CD4-positive, alpha-beta T cell treated with Interferon alpha-2 for 1 hour (primary cell): ENCODE data around the gene HIRA.
"Not testable (repeated sequence)": the region's sequence is repeated elsewhere in the genome, so short reads cannot be mapped to it uniquely, and the experiment has no call there.

ENCODE experiments used
- DNase-seq, 2 donors: peaks; one replicate each; pipeline ENCODE4 v3.0.0-alpha.2; 2020 to 2022

HIRA gene

GRCh38 chr22:19382240-19382639 is 49.3 kb downstream of the HIRA start:
- DNase-seq: no peak

DNA sequence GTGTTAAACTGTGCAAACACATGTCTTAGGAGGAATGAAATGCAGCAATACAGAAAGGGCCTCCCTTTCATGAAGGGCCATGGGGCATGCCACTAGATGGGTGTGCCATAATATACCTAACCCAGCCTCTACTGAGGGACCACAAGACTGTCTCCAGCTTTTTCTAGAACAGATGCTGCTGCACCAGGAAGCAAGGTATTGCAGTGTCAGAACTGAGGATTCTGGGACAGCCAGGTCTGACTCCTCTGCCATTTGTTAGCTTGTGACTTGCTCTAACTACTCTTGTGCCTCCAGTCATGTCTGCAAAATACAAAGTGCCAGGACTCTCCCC is 53.2 kb downstream of the HIRA start:
- no peak for DNase-seq

DNA sequence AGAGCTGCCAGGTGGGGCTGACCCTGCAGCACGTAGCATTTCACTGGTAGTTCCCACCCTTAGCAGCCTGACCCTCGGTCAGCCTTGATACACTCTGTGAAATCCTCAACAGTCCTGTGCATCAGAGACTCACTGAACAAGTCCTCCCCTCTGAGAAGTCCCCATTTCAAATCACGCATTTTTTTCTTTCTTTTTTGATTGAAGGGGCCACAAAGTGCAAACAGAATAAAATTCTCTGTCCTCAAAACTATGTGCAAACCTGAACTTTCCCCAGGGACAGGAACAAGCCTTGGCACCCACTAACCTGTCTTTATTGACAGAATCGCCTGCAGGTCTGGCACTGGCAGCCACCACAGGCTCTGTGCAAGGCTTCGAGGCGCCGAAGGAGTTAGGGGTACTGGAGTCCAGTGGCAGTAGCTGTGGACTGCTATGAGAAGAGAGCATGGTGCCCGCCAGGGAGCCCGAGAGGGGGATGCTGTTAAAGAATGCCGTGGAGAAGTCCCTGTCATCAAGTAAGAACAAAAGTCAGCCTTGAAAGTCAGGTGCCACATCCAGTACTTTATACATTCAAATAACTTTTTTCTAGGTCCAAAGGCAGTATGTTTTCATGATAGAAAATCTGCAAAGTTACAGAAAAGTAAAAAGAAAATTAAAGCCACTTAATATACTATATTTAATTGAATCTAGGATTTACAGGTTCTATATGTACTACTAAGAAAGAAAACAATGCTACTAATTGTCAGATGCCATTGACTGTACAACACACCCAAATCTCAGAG is 53.8 kb downstream of the HIRA start:
- no peak for DNase-seq

- no peak for DNase-seq
Measured at GRCh38 chr22:19376971-19377370, 54.6 kb downstream of the HIRA start.

DNA sequence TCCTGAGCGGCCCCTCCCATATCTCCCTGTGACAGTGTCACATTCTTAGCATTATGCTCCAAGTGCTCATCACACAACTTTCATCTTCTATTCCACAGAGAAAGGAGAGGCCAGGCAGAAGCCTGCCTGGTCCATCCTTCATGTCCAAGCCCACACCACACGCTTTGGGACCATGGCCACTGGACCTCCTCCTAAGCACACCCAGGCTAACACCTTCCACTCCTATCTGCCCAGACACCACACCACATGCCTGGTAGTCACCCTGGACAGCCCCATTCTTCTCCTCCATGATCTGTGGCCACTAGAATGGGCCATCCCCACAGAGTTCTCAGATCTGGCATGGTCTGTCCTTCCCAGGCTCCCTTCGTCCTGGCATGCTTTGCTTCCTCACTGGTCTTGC is 55.3 kb downstream of the HIRA start:
- DNase-seq: no peak

DNA sequence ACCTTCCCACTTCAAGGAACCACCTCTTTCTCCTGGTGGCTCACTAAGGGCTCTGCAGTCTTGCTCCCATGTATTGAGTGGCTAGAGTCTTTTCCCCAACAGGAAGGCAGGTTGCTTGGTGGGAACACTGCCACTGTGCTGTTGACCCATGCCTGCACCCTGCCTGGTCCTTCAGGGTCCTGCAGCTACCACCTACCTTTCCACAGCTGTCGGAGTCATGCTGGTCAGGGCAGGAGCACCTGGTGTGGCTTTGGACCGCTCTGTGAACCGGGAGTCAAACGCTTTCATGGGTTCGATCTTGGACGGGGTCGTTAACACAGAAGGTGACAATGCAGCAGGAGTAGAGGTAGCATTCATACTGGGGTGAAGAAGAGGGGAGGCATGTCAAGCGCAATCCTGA is 56.1 kb downstream of the HIRA start:
- no peak for DNase-seq

GRCh38 chr22:19374410-19374809 is 57.1 kb downstream of the HIRA start:
- DNase-seq: no peak

GRCh38 chr22:19373450-19373849 is 58.1 kb downstream of the HIRA start:
- no peak for DNase-seq

DNA sequence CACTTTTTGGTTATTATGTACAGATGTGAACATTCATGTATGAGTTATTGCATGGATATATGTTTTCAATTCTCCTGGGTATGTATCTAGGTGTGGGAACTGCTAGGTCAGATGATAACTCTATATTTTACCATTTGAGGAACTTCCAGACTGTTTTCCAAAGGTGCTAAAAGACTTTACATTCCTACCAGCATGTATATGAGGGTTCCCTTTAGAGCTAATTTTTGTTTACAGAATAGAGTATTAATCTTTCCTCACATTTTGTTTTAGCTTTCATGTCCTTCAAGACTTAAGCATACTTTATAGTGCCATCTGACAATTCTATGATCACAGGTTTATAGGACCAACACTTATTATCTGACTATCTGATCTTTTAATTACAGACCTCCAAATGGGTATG is 59.6 kb downstream of the HIRA start:
- no peak for DNase-seq

GRCh38 chr22:19368876-19369275 is 62.7 kb downstream of the HIRA start:
- no peak for DNase-seq

DNA sequence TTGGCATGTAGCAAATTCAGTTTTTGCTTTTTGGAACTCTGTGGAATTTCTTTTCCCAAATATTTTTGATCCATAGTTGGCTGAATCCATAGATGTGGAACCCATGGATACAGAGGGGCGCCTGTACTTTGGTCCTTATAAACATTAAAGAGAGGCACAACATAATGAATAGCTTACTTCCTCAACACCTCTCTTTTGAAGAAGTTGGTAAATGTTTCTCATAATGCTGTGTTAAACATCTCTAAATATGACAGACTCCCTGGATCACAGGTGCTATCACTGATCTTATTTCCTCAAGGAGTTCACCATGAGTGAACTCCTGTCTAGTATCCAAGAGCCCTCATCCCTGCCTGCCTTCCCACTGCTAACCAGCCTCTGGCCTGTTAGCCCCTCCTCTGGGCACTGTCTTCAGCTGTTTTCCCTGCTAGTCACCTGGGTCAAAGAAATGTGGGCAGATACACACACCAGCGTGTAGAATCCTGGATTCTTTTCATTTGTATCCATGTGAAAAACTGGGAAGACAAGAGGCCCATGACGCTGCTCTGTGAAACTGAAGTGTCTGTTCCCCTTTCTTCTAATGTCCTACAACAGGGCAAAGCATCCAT is 63.7 kb downstream of the HIRA start:
- DNase-seq: no peak

DNA sequence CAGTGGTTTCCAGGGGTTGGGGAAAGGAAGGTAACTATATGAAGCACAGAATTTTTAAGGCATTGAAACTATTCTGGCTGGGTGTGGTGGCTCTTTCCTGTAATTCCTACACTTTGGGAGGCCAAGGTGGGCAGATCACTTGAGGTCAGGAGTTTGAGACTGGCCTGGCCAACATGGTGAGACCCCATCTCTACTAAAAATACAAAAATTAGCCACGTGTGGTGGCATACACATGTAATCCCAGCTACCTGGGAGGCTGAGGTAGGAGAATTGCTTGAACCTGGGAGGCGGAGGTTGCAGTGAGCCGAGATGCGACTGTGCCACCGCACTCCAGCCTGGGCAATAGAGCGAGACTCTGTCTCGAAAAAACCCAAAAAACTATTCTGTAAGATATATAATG is 68.0 kb downstream of the HIRA start:
- DNase-seq: not testable (repeated sequence)

DNA sequence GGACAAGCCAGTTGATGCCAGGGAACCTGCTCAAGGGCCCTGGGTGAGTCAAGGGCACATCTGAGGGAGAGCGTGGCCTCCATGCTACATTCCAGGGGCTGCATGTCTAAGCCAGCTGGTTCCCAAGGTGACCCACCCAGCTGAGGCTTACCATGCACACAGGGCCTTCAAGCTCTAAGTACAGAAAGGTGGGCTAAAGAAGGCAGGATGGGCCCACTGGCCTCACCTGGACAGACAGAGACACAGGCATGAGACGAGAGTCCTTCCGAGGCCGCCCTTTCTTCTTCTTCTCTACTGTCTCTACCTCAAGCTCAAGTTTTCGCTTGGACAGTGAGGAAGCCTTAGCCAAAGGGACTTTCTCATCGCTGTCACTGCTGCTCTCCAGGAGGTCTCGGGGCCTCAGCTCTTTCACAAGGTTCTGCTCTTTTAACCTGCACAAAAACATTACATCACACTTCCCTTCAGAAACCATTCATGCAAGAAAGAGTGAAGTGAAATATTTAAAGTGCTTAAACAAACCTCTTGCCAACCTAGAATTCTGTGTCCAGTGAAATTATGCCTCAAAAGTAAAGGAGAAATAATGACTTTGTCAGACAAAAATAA is 69.9 kb downstream of the HIRA start:
- DNase-seq: peak in 1 of 2 donors; percentile 65

GRCh38 chr22:19360862-19361261 is 70.7 kb downstream of the HIRA start:
- no peak for DNase-seq

- no peak for DNase-seq
Measured at GRCh38 chr22:19360300-19360792, 71.2 kb downstream of the HIRA start.

- DNase-seq: no peak
Measured at GRCh38 chr22:19359554-19360299, 71.8 kb downstream of the HIRA start.

GRCh38 chr22:19358703-19359553 is 72.6 kb downstream of the HIRA start:
- no peak for DNase-seq

DNA sequence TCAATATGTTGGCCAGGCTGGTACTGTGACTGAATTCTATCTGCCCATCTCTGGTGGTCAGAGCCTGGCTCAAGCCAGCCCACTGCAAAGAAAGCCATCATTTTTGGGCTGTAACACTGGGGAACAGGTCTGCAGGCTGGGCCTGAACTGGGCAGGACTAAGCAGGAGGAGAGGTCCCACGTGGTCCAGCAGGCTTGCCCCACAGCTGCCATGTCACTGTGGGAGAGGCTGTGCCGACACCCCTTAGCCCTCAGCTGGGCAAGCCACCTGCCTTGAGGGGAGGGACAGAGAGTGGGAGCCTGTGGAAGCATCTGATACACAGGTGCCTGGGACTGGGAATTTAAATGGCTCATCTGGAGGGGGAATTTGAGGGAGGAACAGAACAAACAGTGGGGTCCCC is 73.3 kb downstream of the HIRA start:
- DNase-seq: no peak

- no peak for DNase-seq
Measured at GRCh38 chr22:19357270-19358105, 74.0 kb downstream of the HIRA start.

DNA sequence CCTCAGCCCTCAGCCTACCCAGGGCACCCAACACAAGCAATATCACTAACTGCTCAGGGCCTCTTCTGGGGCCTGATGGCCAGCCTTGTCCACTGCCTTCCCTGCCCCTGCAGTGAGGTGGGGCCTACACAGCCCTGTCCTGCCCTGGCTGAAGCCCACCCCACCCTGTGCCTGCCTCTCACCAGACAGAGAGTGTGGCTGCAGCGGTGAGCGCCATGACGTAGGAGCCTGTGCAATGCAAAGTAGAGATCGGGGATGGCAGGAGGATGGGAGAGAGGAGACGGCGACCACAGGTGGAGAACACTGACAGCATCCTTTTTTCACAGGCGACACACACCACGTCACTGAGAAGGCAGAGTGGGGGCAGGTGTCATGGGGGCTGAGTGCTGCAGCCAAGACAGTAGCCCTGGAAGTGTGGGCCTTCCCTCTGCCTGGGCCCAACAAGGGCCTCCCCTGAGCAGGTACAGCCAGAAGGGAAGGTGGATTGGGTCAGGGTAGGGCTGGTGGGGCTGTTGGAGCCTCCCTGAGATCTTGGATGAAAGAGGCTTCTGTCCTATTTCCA is 74.7 kb downstream of the HIRA start:
- DNase-seq: no peak

DNA sequence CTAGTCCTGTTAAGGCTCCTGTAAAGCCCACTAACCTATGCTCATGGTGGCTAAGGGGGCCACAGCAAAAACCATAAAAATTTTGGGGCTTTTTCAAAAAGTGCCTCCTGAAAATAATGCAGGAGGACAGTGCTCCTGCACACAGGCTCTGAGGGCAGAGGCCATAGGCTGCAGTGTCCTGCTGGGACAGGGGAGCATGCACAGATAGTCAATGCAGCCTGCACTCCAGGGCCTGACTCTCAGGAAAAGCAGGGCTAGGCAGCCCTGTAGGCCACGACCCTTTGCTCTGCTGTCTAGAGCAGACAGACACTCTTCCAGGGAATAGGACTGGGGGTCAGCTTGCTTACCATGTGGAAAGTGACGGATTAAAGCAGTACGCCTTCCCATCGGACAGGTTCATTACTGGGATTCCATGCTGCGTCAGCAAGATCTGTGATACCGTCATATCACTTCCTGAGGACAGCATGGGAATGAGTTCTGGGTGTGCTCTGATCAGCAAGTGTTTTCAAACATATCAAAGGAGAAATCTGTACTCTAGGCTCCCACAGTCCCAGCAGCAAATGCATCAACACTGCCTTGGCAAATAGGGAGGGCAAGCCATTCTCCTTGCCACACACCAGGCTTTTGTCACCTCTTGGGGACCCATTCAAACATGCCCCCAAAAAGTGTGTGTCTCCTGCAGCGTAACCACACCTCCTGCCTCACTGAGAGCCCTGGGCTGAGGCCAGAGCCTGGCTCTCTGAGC is 75.9 kb downstream of the HIRA start:
- no peak for DNase-seq
